IPS-11a (cell line): ENCODE results near the gene EPYC.
"Not testable (repeated sequence)": the region's sequence is repeated elsewhere in the genome, so short reads cannot be mapped to it uniquely, and the experiment has no call there.

Experiments
- H3K4me3 ChIP-seq: one replicate; pipeline ENCODE4 v1.5.1; 2013; ENCODE audit warnings: low read depth, low read length, control low read depth

Gene EPYC

DNA sequence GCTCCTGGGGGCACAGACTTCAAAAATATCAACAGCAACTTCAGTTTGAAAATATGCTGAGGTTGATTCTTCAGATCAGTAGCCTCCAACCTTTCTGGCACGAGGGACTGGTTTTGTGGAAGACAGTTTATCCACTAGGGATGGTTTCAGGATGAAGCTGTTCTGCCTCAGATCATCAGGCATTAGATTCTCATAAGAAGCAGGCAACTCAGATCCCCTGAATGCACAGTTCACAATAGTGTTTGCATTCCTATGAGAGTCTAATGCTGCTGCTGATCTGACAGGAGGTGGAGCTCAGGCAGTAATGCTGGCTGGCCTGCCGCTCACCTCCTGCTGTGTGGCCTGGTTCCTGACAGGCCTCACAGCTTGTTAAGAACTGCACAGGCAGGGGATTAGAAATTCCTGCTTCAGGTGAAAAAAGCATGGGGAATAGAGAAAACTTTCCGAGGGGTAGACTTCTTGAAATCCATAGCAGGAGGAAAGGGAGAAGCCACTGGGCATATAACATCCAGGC lies 12.8 kb downstream of the EPYC start:
- H3K4me3 ChIP-seq, result no peak overlapping the region

- H3K4me3 ChIP-seq, result no peak overlapping the region
These were observed 14.2 kb downstream of the EPYC start for GRCh38 chr12:90990611-90991010.

- no peak overlapping the region for H3K4me3 ChIP-seq
These were observed 15.1 kb downstream of the EPYC start for GRCh38 chr12:90989686-90990111.

DNA sequence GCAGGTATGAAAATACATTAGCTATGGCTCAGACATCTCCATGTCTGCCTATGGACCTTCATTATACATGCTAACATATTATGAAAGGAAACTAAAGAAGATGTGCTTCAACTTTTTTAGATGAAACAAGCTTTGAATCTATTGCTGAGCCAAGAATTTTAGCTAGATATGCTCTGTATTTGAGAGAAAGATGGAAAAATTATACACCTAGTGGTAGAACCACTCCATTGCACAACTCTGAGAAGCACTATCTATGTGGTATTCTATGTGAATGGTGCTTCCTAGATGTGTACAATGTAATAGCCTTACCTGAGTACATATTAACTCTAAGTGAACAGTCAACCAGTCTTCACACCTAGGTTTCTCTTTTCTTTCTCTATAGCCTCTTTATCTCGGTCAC lies 17.3 kb downstream of the EPYC start:
- no peak overlapping the region for H3K4me3 ChIP-seq

- H3K4me3 ChIP-seq, result no peak overlapping the region
These were observed 17.7 kb downstream of the EPYC start for GRCh38 chr12:90987101-90987500.

GRCh38 chr12:90985331-90985730 lies 19.4 kb downstream of the EPYC start:
- not testable (repeated sequence) for H3K4me3 ChIP-seq

- H3K4me3 ChIP-seq, result no peak overlapping the region
These were observed 20.7 kb downstream of the EPYC start for GRCh38 chr12:90984114-90984513.

GRCh38 chr12:90982170-90982569 lies 22.6 kb downstream of the EPYC start:
- H3K4me3 ChIP-seq, result no peak overlapping the region

GRCh38 chr12:90979951-90980350 lies 24.8 kb downstream of the EPYC start:
- no peak overlapping the region for H3K4me3 ChIP-seq

DNA sequence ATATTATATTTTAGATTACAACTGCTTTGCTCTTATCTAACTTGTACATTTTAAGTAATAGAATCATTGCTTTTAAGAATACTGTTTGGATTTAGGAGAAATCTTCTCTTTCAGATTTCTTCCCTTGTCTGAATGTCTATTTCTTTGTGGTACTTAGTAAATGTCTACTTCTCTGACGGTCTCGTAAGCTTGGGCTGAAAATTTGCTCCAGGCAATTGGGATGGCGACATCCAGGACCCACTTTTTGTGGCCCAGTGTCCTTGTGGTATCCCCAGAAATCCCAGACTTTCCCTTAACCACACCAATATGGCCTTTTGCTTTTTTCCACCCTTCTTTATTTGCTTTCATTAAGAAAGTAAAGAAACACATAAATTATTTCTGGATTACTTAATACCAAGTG lies 25.8 kb downstream of the EPYC start:
- no peak overlapping the region for H3K4me3 ChIP-seq

GRCh38 chr12:90978117-90978770 lies 26.5 kb downstream of the EPYC start:
- H3K4me3 ChIP-seq, result no peak overlapping the region

DNA sequence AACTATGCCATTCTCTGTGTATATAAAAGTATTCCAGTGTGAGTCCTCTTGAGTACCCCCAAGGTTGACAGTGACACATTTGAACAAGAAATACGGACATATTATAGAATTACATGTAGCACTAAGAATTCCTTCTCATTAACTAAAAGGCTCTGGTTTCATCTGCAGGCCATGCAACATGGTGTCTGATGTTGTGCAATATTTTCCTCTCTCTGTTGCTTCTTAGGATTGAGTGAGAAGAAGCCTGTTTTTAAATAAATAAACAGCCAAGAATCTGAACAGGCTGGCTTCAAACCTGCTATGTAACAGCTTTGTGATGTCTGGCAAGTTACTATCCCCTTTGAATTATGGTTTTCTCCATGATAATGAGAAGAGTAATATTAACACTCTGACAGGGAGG lies 27.5 kb downstream of the EPYC start:
- H3K4me3 ChIP-seq, result no peak overlapping the region

GRCh38 chr12:90974286-90974685 lies 30.5 kb downstream of the EPYC start:
- no peak overlapping the region for H3K4me3 ChIP-seq

GRCh38 chr12:90972226-90972625 lies 32.5 kb downstream of the EPYC start:
- no peak overlapping the region for H3K4me3 ChIP-seq

DNA sequence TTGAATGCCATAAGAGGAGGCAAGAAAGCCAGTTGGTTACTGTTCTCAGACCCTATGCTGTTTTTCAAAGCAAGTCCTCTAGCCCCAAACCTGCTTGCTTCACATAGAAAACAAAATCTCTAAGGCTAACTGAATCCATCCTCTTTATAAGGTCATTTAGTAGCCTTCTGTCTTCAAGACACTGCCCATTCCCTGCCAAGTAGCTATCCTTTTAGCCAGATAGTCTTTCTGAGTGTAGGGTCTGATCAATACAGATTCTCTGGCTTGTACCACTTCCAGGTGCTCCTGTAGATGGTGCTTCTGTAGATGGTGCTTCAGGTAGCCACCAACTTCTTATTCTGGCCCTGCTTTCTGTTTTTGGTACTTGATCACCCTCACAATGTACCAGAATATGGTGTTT lies 33.9 kb downstream of the EPYC start:
- H3K4me3 ChIP-seq, result no peak overlapping the region

- no peak overlapping the region for H3K4me3 ChIP-seq
These were observed 34.3 kb downstream of the EPYC start for GRCh38 chr12:90970471-90970870.

GRCh38 chr12:90969851-90970250 lies 34.9 kb downstream of the EPYC start:
- no peak overlapping the region for H3K4me3 ChIP-seq

- H3K4me3 ChIP-seq, result no peak overlapping the region
These were observed 35.4 kb downstream of the EPYC start for GRCh38 chr12:90969346-90969745.

DNA sequence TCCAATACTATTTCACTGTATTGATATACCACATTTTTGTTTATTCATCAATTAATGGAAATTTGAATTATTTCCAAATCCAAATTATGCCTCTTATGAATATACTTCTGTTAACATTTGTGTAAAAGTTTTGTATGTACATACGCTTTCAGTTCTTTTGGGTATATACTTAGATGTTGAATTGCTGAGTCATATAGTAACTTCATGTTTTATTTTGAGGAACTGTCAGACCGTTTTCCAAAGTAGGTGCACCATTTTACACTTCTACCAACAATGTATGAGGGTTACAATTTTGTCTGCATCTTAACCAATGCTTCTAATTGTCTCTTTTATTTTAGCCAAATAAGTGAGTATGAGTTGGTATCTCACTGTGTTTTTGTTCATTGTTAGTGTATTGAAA lies 39.6 kb downstream of the EPYC start:
- H3K4me3 ChIP-seq, result no peak overlapping the region

DNA sequence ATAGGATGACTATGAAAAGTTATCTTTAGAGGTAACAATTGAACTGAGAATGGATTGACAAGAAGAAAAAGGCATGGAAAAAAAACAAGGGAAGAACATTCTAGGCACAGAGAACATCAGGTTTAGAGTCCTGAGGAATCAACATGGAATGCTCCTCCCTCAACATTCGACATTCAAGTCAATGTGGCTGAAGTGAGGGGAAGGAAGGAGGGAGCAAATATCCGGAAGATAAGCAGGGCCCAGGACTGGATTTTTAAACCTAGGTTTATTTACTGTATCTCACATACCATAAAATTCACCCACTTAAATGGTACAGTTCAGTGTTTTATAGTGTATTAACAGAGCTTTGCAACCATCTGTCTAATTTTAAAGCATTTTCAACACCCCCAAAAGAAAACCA lies 40.2 kb downstream of the EPYC start:
- H3K4me3 ChIP-seq, result no peak overlapping the region

GRCh38 chr12:90963946-90964345 lies 40.8 kb downstream of the EPYC start:
- H3K4me3 ChIP-seq, result no peak overlapping the region

DNA sequence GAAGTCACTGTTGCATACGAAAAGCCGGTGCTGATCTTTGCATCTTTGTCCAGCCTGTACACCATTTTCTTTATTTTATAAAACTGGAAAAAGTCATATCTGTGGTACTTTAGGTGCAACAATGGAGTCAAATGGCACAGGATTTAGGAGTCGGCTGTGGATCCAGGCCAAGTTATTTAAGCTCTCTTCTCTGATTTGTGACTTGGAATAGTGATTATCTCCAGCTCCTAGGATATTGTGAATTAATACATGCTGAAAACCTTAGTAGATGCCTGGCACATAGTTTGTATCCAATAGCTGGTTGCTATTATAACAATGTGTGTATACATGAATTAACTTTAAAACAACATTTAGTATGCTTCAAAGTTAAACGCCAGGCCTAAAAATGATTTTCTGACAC lies 43.6 kb downstream of the EPYC start:
- no peak overlapping the region for H3K4me3 ChIP-seq

DNA sequence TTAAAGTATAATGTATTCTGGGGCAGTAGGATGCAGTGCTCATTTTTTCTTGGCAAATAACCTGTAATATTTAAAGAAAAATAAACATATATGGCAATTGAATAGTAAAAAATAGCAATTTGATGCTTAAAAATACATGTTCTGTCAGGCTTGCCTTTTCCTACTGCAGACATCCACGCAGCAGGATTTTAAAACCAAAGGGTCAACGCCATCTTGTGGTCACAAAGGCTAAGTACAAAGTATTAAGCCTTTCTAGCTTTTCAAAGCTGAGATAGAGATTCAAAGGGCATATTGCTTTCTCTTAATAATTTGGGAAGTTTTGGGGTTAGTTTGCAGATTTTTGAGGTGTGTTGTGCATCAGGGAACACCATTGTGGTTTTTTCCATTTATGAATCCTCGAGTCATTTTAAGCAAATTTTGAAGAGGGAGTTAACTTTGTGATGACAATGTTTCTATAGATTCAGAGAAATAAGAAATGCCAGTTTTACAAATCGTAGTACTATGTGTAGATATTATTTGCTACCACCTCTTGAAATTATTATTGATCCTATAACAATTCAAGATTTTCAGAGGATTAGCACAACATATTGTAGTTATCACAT lies 45.1 kb downstream of the EPYC start:
- H3K4me3 ChIP-seq, result no peak overlapping the region
